ENCODE measurements around the gene GNAO1.

Gene GNAO1

GRCh38 chr16:56211435-56211981 lies 20.2 kb downstream of the GNAO1 start:
- H3K4me3 Mint-ChIP-seq = no peak overlapping the region
- no peaks in the 10 kb centered on the region for H3K36me3 Mint-ChIP-seq (ENCODE audit: low read depth)
- H3K4me1 Mint-ChIP-seq (ENCODE audit: low read depth) = no peaks in the 10 kb centered on the region
- DNase-seq = no peak
- H3K27ac Mint-ChIP-seq = no peak overlapping the region
- no peaks in the 10 kb centered on the region for H3K9me3 Mint-ChIP-seq
- peaks cover 22% of the 10 kb centered on the region for H3K27me3 Mint-ChIP-seq

- no peaks in the 10 kb centered on the region for H3K36me3 Mint-ChIP-seq (ENCODE audit: low read depth)
- H3K27me3 Mint-ChIP-seq = peaks cover 22% of the 10 kb centered on the region
- no peak overlapping the region for H3K4me3 Mint-ChIP-seq
- no peak overlapping the region for H3K27ac Mint-ChIP-seq
- H3K4me1 Mint-ChIP-seq (ENCODE audit: low read depth) = no peaks in the 10 kb centered on the region
- DNase-seq = no peak
- H3K9me3 Mint-ChIP-seq = no peaks in the 10 kb centered on the region
Measured at GRCh38 chr16:56212144-56212543, 20.9 kb downstream of the GNAO1 start.

- no peaks in the 10 kb centered on the region for H3K36me3 Mint-ChIP-seq (ENCODE audit: low read depth)
- no peaks in the 10 kb centered on the region for H3K9me3 Mint-ChIP-seq
Measured at GRCh38 chr16:56221995-56222394, 30.7 kb downstream of the GNAO1 start.

GRCh38 chr16:56222474-56222997 lies 31.2 kb downstream of the GNAO1 start:
- H3K4me1 Mint-ChIP-seq (ENCODE audit: low read depth) = peaks cover 28% of the 10 kb centered on the region
- no peaks in the 10 kb centered on the region for H3K27me3 Mint-ChIP-seq
- no peak for DNase-seq
- H3K36me3 Mint-ChIP-seq (ENCODE audit: low read depth) = no peaks in the 10 kb centered on the region
- no peak overlapping the region for H3K4me3 Mint-ChIP-seq
- H3K27ac Mint-ChIP-seq = no peak overlapping the region
- H3K9me3 Mint-ChIP-seq = no peaks in the 10 kb centered on the region

More at GRCh38 chr16:56221995-56222394, 30.7 kb downstream of the GNAO1 start:
- DNase-seq = no peak
- no peak overlapping the region for H3K4me3 Mint-ChIP-seq
- H3K4me1 Mint-ChIP-seq (ENCODE audit: low read depth) = peaks cover 24% of the 10 kb centered on the region
- no peak overlapping the region for H3K27ac Mint-ChIP-seq
- H3K27me3 Mint-ChIP-seq = no peaks in the 10 kb centered on the region

GRCh38 chr16:56225017-56225742 lies 33.9 kb downstream of the GNAO1 start:
- Mint-ChIP-seq H3K27me3 (no peaks in the 10 kb centered on the region), H3K4me1 (ENCODE audit: low read depth) (peaks cover 30% of the 10 kb centered on the region), H3K9me3 (no peaks in the 10 kb centered on the region), H3K36me3 (ENCODE audit: low read depth) (no peaks in the 10 kb centered on the region), H3K27ac (no peak overlapping the region), H3K4me3 (no peak overlapping the region)
- no peak for DNase-seq

- Mint-ChIP-seq H3K4me1 (ENCODE audit: low read depth) (peaks cover 30% of the 10 kb centered on the region), H3K9me3 (no peaks in the 10 kb centered on the region), H3K4me3 (no peak overlapping the region), H3K36me3 (ENCODE audit: low read depth) (no peaks in the 10 kb centered on the region), H3K27ac (no peak overlapping the region), H3K27me3 (no peaks in the 10 kb centered on the region)
- no peak for DNase-seq
Measured at GRCh38 chr16:56226187-56226586, 34.9 kb downstream of the GNAO1 start.

- peak overlapping the region; percentile 32 for H3K27ac Mint-ChIP-seq
- no peak for DNase-seq
- H3K4me1 Mint-ChIP-seq (ENCODE audit: low read depth) = peaks cover 30% of the 10 kb centered on the region
- H3K9me3 Mint-ChIP-seq = no peaks in the 10 kb centered on the region
- no peak overlapping the region for H3K4me3 Mint-ChIP-seq
- H3K36me3 Mint-ChIP-seq (ENCODE audit: low read depth) = no peaks in the 10 kb centered on the region
- no peaks in the 10 kb centered on the region for H3K27me3 Mint-ChIP-seq
Measured at GRCh38 chr16:56226845-56227525, 35.7 kb downstream of the GNAO1 start.

- no peaks in the 10 kb centered on the region for H3K36me3 Mint-ChIP-seq (ENCODE audit: low read depth)
- H3K9me3 Mint-ChIP-seq = no peaks in the 10 kb centered on the region
- peaks cover 30% of the 10 kb centered on the region for H3K4me1 Mint-ChIP-seq (ENCODE audit: low read depth)
- no peak overlapping the region for H3K27ac Mint-ChIP-seq
- H3K27me3 Mint-ChIP-seq = no peaks in the 10 kb centered on the region
- H3K4me3 Mint-ChIP-seq = no peak overlapping the region
- DNase-seq = no peak
Measured at GRCh38 chr16:56227936-56228335, 36.6 kb downstream of the GNAO1 start.

GRCh38 chr16:56228476-56228875 lies 37.2 kb downstream of the GNAO1 start:
- DNase-seq = no peak
- H3K4me1 Mint-ChIP-seq (ENCODE audit: low read depth) = peaks cover 30% of the 10 kb centered on the region
- no peak overlapping the region for H3K27ac Mint-ChIP-seq
- no peak overlapping the region for H3K4me3 Mint-ChIP-seq
- no peaks in the 10 kb centered on the region for H3K36me3 Mint-ChIP-seq (ENCODE audit: low read depth)
- no peaks in the 10 kb centered on the region for H3K9me3 Mint-ChIP-seq
- no peaks in the 10 kb centered on the region for H3K27me3 Mint-ChIP-seq

- Mint-ChIP-seq H3K27ac (no peak overlapping the region), H3K27me3 (no peaks in the 10 kb centered on the region), H3K9me3 (no peaks in the 10 kb centered on the region), H3K36me3 (ENCODE audit: low read depth) (no peaks in the 10 kb centered on the region), H3K4me3 (no peak overlapping the region), H3K4me1 (ENCODE audit: low read depth) (no peaks in the 10 kb centered on the region)
- DNase-seq = no peak
Measured at GRCh38 chr16:56233795-56234566, 42.7 kb downstream of the GNAO1 start.

GRCh38 chr16:56234737-56235136 lies 43.4 kb downstream of the GNAO1 start:
- DNase-seq = no peak
- Mint-ChIP-seq H3K9me3 (no peaks in the 10 kb centered on the region), H3K27ac (no peak overlapping the region), H3K4me1 (ENCODE audit: low read depth) (no peaks in the 10 kb centered on the region), H3K27me3 (no peaks in the 10 kb centered on the region), H3K36me3 (ENCODE audit: low read depth) (no peaks in the 10 kb centered on the region), H3K4me3 (no peak overlapping the region)

- H3K36me3 Mint-ChIP-seq (ENCODE audit: low read depth) = no peaks in the 10 kb centered on the region
- no peaks in the 10 kb centered on the region for H3K4me1 Mint-ChIP-seq (ENCODE audit: low read depth)
- H3K9me3 Mint-ChIP-seq = no peaks in the 10 kb centered on the region
- no peak overlapping the region for H3K27ac Mint-ChIP-seq
- no peak overlapping the region for H3K4me3 Mint-ChIP-seq
- no peak for DNase-seq
- no peaks in the 10 kb centered on the region for H3K27me3 Mint-ChIP-seq
Measured at GRCh38 chr16:56237451-56237930, 46.2 kb downstream of the GNAO1 start.

GRCh38 chr16:56238188-56238587 lies 46.9 kb downstream of the GNAO1 start:
- H3K4me1 Mint-ChIP-seq (ENCODE audit: low read depth) = no peaks in the 10 kb centered on the region
- DNase-seq = no peak

GRCh38 chr16:56241596-56241995 lies 50.3 kb downstream of the GNAO1 start:
- Mint-ChIP-seq H3K27ac (no peak overlapping the region), H3K4me3 (no peak overlapping the region), H3K4me1 (ENCODE audit: low read depth) (no peaks in the 10 kb centered on the region), H3K36me3 (ENCODE audit: low read depth) (no peaks in the 10 kb centered on the region), H3K9me3 (no peaks in the 10 kb centered on the region), H3K27me3 (no peaks in the 10 kb centered on the region)
- DNase-seq = no peak

More at GRCh38 chr16:56238188-56238587, 46.9 kb downstream of the GNAO1 start:
- no peaks in the 10 kb centered on the region for H3K36me3 Mint-ChIP-seq (ENCODE audit: low read depth)
- H3K4me3 Mint-ChIP-seq = no peak overlapping the region
- H3K27ac Mint-ChIP-seq = no peak overlapping the region
- no peaks in the 10 kb centered on the region for H3K9me3 Mint-ChIP-seq
- no peaks in the 10 kb centered on the region for H3K27me3 Mint-ChIP-seq

Data from activated T-cell treated with anti-CD3 and anti-CD28 coated beads, Interleukin-2, amount 50 U/mL, for 24 hours (primary cell).